HL-60 (cell line): ENCODE results near the gene ZMPSTE24.
"Not testable (repeated sequence)": the region's sequence is repeated elsewhere in the genome, so short reads cannot be mapped to it uniquely, and the experiment has no call there.

ENCODE experiments used
- CTCF ChIP-seq: IDR thresholded peaks from one replicate; pipeline ENCODE4 v1.5.1; 2011; ENCODE audit warnings: low read length, control low read depth, inconsistent platforms; ENCODE audit not compliant: insufficient read depth
- GABPA ChIP-seq: IDR thresholded peaks from 2 replicates; pipeline ENCODE4 v1.6.1; 2012; ENCODE audit warnings: low read depth
- POLR2AphosphoS5 ChIP-seq: IDR thresholded peaks from 2 replicates; pipeline ENCODE4 v1.6.1; 2012; ENCODE audit warnings: low read depth
- REST ChIP-seq: IDR thresholded peaks from 2 replicates; pipeline ENCODE4 v1.6.1; 2012; ENCODE audit warnings: low read depth; ENCODE audit not compliant: insufficient replicate concordance
- SPI1 ChIP-seq: IDR thresholded peaks from 2 replicates; pipeline ENCODE4 v1.6.1; 2012; ENCODE audit warnings: low read depth, mild to moderate bottlenecking, borderline replicate concordance

- TF ChIP-seq CTCF, POLR2AphosphoS5, GABPA, SPI1, REST: not testable (repeated sequence)
These were observed 73.4 kb downstream of the ZMPSTE24 start for GRCh38 chr1:40331403-40331802.
